HL-60 (cell line): ENCODE measurements around the gene PCNX2.

Source experiments
- POLR2AphosphoS5 ChIP-seq: IDR thresholded peaks from 2 replicates; pipeline ENCODE4 v1.6.1; 2012; ENCODE audit warnings: low read depth
- TF ChIP-seq, protein P1 (sequence below): IDR thresholded peaks from one replicate; pipeline ENCODE4 v1.5.1; 2011; ENCODE audit warnings: low read length, control low read depth, inconsistent platforms; ENCODE audit not compliant: insufficient read depth
- TF ChIP-seq, protein P2 (sequence below): IDR thresholded peaks from 2 replicates; pipeline ENCODE4 v1.6.1; 2012; ENCODE audit warnings: low read depth; ENCODE audit not compliant: insufficient replicate concordance

DNA sequence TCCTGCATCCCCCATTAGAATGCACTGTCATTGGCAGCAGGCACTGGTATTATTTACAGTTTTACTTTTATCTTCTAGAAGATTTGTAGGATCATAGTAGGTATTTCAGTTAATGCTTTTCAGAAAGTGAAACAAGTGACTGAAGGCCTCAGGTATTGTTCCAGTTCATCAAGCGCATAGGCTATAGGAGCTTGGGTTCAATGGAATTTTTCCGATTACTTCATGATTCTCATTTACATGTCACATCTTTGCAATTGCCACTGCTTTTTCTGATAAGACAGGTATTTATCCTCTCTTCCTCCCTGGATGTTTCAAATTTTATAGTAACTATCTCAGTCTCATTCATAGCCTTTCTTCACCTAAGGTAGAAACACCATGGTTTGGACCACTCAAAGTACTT, 183.8 kb downstream of the PCNX2 start:
- TF ChIP-seq POLR2AphosphoS5, result no peak
- TF ChIP-seq, protein P1, sequence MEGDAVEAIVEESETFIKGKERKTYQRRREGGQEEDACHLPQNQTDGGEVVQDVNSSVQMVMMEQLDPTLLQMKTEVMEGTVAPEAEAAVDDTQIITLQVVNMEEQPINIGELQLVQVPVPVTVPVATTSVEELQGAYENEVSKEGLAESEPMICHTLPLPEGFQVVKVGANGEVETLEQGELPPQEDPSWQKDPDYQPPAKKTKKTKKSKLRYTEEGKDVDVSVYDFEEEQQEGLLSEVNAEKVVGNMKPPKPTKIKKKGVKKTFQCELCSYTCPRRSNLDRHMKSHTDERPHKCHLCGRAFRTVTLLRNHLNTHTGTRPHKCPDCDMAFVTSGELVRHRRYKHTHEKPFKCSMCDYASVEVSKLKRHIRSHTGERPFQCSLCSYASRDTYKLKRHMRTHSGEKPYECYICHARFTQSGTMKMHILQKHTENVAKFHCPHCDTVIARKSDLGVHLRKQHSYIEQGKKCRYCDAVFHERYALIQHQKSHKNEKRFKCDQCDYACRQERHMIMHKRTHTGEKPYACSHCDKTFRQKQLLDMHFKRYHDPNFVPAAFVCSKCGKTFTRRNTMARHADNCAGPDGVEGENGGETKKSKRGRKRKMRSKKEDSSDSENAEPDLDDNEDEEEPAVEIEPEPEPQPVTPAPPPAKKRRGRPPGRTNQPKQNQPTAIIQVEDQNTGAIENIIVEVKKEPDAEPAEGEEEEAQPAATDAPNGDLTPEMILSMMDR, result no peak
- TF ChIP-seq, protein P2, sequence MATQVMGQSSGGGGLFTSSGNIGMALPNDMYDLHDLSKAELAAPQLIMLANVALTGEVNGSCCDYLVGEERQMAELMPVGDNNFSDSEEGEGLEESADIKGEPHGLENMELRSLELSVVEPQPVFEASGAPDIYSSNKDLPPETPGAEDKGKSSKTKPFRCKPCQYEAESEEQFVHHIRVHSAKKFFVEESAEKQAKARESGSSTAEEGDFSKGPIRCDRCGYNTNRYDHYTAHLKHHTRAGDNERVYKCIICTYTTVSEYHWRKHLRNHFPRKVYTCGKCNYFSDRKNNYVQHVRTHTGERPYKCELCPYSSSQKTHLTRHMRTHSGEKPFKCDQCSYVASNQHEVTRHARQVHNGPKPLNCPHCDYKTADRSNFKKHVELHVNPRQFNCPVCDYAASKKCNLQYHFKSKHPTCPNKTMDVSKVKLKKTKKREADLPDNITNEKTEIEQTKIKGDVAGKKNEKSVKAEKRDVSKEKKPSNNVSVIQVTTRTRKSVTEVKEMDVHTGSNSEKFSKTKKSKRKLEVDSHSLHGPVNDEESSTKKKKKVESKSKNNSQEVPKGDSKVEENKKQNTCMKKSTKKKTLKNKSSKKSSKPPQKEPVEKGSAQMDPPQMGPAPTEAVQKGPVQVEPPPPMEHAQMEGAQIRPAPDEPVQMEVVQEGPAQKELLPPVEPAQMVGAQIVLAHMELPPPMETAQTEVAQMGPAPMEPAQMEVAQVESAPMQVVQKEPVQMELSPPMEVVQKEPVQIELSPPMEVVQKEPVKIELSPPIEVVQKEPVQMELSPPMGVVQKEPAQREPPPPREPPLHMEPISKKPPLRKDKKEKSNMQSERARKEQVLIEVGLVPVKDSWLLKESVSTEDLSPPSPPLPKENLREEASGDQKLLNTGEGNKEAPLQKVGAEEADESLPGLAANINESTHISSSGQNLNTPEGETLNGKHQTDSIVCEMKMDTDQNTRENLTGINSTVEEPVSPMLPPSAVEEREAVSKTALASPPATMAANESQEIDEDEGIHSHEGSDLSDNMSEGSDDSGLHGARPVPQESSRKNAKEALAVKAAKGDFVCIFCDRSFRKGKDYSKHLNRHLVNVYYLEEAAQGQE, result no peak
